HepG2 (cell line): ENCODE measurements around the gene DHRS1. TPM values are rescaled to one million over a fixed set of nuclear protein-coding genes. Genes with fewer than 3 reads are reported as not detected.

ENCODE experiments used
- ATF7-NPFF ChIP-seq: sonication (generic); formaldehyde crosslinking; IDR thresholded peaks from 2 replicates; pipeline ENCODE4 v1.8.1; 2023; ENCODE audit warnings: mild to moderate bottlenecking, low read depth, missing genetic modification reagents, moderate library complexity
- BCL3 ChIP-seq: sonication (generic); formaldehyde crosslinking; IDR thresholded peaks from 2 replicates; pipeline ENCODE4 v1.5.1; 2020; ENCODE audit warnings: mild to moderate bottlenecking, missing genetic modification reagents, moderate library complexity
- BCL6 ChIP-seq: IDR thresholded peaks from 2 replicates; pipeline ENCODE4 v1.6.1; 2016; ENCODE audit warnings: missing genetic modification reagents, missing compliant biosample characterization
- EED ChIP-seq: sonication (generic); formaldehyde crosslinking; IDR thresholded peaks from 2 replicates; pipeline ENCODE4 v1.5.0; 2020; ENCODE audit warnings: mild to moderate bottlenecking, missing genetic modification reagents
- FUBP1 ChIP-seq: sonication (generic); formaldehyde crosslinking; IDR thresholded peaks from 2 replicates; pipeline ENCODE4 v1.5.1; 2020; ENCODE audit warnings: missing genetic modification reagents, mild to moderate bottlenecking, borderline replicate concordance
- HNRNPLL ChIP-seq: fragments of 200-400 bp; formaldehyde crosslinking; IDR thresholded peaks from 2 replicates; pipeline ENCODE4 v1.6.1; 2017; ENCODE audit warnings: mild to moderate bottlenecking, low read depth, low read length; ENCODE audit not compliant: poor library complexity, severe bottlenecking
- HOXA7 ChIP-seq: sonication (generic); formaldehyde crosslinking; IDR thresholded peaks from 2 replicates; pipeline ENCODE4 v1.8.1; 2022; ENCODE audit warnings: mild to moderate bottlenecking, missing genetic modification reagents, moderate library complexity
- KDM6A ChIP-seq: IDR thresholded peaks from 2 replicates; pipeline ENCODE4 v1.6.1; 2016; ENCODE audit warnings: low read depth
- NFE2L2 ChIP-seq: fragments of 150-350 bp; IDR thresholded peaks from 2 replicates; pipeline ENCODE4 v1.6.1; 2014; ENCODE audit warnings: low read length
- PHF8 ChIP-seq: sonication (generic); formaldehyde crosslinking; IDR thresholded peaks from 2 replicates; pipeline ENCODE4 v1.5.0; 2020; ENCODE audit warnings: missing genetic modification reagents
- RBM22 ChIP-seq: fragments of 200-400 bp; formaldehyde crosslinking; optimal IDR thresholded peaks from 2 replicates; pipeline ENCODE3; 2017; ENCODE audit warnings: mild to moderate bottlenecking, low read length, moderate library complexity
- SIX1 ChIP-seq: sonication (generic); formaldehyde crosslinking; IDR thresholded peaks from 2 replicates; pipeline ENCODE4 v1.4.0; 2020; ENCODE audit warnings: missing genetic modification reagents, borderline replicate concordance
- SSRP1 ChIP-seq: IDR thresholded peaks from 2 replicates; pipeline ENCODE4 v1.6.1; 2016; ENCODE audit warnings: control low read depth
- TGIF2 ChIP-seq: IDR thresholded peaks from 2 replicates; pipeline ENCODE4 v1.6.1; 2016; ENCODE audit warnings: control low read depth, missing compliant biosample characterization
- ZMYM4 ChIP-seq: sonication (generic); formaldehyde crosslinking; IDR thresholded peaks from 2 replicates; pipeline ENCODE4 v1.8.1; 2023; ENCODE audit warnings: mild to moderate bottlenecking, missing genetic modification reagents
- ZNF180 ChIP-seq: sonication (generic); formaldehyde crosslinking; IDR thresholded peaks from 2 replicates; pipeline ENCODE4 v1.4.0; 2020; ENCODE audit warnings: low read depth, missing genetic modification reagents, borderline replicate concordance
- ZNF232 ChIP-seq: sonication (generic); formaldehyde crosslinking; IDR thresholded peaks from 2 replicates; pipeline ENCODE4 v1.4.0; 2020; ENCODE audit warnings: missing genetic modification reagents, borderline replicate concordance
- ZNF441 ChIP-seq: sonication (generic); formaldehyde crosslinking; IDR thresholded peaks from 2 replicates; pipeline ENCODE4 v1.7.0; 2021; ENCODE audit warnings: missing genetic modification reagents, borderline replicate concordance
- ZNF558 ChIP-seq: sonication (generic); formaldehyde crosslinking; IDR thresholded peaks from 2 replicates; pipeline ENCODE4 v1.9.0; 2022; ENCODE audit warnings: mild to moderate bottlenecking, missing genetic modification reagents, borderline replicate concordance
- ZNF605 ChIP-seq: sonication (generic); formaldehyde crosslinking; IDR thresholded peaks from 2 replicates; pipeline ENCODE4 v1.8.0; 2022; ENCODE audit warnings: mild to moderate bottlenecking, missing genetic modification reagents
- polyA plus RNA-seq, 8 experiments: library from polyadenylated mRNA; depleted of rRNA in 3 of 8; stranded (reverse) in 7 of 8; unstranded in 1 of 8; fragments of >200 nt; fragmentation: Illumina TruSeq in 4 of 8; extraction: Trizol in 4 of 8; gene quantifications; 2 replicates each; pipeline versions ENCODE4 v1.2.1 to v1.2.3, GENCODE V29; 2011 to 2016; ENCODE audit warnings: low read depth in 4 of 8, missing spikeins in 1 of 8, mixed read lengths in 1 of 8; ENCODE audit not compliant: insufficient read depth in 1 of 8
- total RNA-seq, 5 experiments: library from RNA; depleted of rRNA; stranded (reverse); fragments of >200 nt; fragmentation: Illumina TruSeq; extraction: Trizol; gene quantifications; 2 replicates each; pipeline ENCODE4 v1.2.3, GENCODE V29; 2016; ENCODE audit warnings: low read depth in 1 of 5
- TF ChIP-seq, protein P1 (sequence below): IDR thresholded peaks from 2 replicates; pipeline ENCODE4 v1.6.1; 2018; ENCODE audit warnings: missing genetic modification reagents
- TF ChIP-seq, protein P2 (sequence below): sonication (generic); formaldehyde crosslinking; IDR thresholded peaks from 2 replicates; pipeline ENCODE4 v1.4.0; 2020; ENCODE audit warnings: missing genetic modification reagents
- TF ChIP-seq, protein P3 (sequence below): sonication (generic); formaldehyde crosslinking; IDR thresholded peaks from 2 replicates; pipeline ENCODE4 v1.4.0; 2020; ENCODE audit warnings: missing genetic modification reagents; ENCODE audit errors: not compliant biosample characterization
- TF ChIP-seq, protein P4 (sequence below): sonication (generic); formaldehyde crosslinking; IDR thresholded peaks from 2 replicates; pipeline ENCODE4 v1.5.0; 2020; ENCODE audit warnings: missing genetic modification reagents

Gene DHRS1
- total and polyA plus RNA-seq, 2 of the 13 experiments (the other 11 are each of a cell fraction or from before 2014, with no cell fraction given) = 49.8 to 60.8 TPM

DNA sequence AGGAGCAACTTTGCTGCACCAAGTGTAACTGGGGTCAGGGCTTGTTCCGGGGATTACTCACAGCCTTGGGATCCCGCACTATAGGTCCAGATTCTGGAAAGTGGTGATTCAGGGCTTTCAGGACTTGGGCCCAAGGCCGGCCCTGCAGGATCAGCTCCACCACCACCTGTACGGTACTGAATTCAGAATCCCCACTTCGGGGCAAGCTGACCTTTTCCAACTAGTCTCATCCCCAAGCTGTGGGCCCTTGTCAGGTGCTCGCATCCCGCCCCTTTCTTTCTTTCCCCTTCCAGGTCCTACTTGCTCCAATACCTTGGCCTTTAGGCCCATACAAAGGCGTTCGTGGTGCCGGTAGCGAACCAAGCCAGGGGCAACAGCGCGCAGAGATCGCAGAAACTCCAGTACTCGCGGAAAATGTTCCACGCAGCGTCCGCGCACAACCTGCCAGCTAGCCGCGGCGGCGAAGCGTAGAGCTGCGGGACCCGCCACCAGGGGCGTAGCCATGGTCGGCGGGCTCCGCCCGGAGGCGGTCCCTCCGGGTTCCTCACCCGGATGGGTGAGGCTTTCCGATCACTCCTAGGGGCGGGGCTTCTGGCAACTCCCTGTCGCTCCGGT lies 57.6 kb downstream of the DHRS1 start (continued):
- TF ChIP-seq SSRP1 (CRISPR knock-in tag) (no peak), ATF7-NPFF (CRISPR knock-in tag) (no peak; the same call in 1 of the 2 replicates), BCL3 (no peak; the same call in 1 of the 2 replicates), ZNF180 (no peak; the same call in none of the 2 replicates), BCL6 (CRISPR knock-in tag) (peak; percentile 53; the same call in 1 of the 2 replicates), FUBP1 (CRISPR knock-in tag) (peak; percentile 13; the same call in 1 of the 2 replicates), EED (CRISPR knock-in tag) (peak; percentile 47; the same call in 1 of the 2 replicates), ZMYM4 (CRISPR knock-in tag) (no peak; the same call in 1 of the 2 replicates), PHF8 (CRISPR knock-in tag) (peak; percentile 86; the same call in 1 of the 2 replicates), ZNF558 (CRISPR knock-in tag) (peak; percentile 13; the same call in 1 of the 2 replicates), HNRNPLL (peak; percentile 91), RBM22 (peak; percentile 62), HOXA7 (CRISPR knock-in tag) (no peak), KDM6A (CRISPR knock-in tag) (no peak; the same call in 1 of the 2 replicates), TGIF2 (CRISPR knock-in tag) (no peak), ZNF605 (CRISPR knock-in tag) (no peak), NFE2L2 (no peak), ZNF232 (no peak), ZNF441 (CRISPR knock-in tag) (no peak), SIX1 (no peak)
- TF ChIP-seq, protein P1, sequence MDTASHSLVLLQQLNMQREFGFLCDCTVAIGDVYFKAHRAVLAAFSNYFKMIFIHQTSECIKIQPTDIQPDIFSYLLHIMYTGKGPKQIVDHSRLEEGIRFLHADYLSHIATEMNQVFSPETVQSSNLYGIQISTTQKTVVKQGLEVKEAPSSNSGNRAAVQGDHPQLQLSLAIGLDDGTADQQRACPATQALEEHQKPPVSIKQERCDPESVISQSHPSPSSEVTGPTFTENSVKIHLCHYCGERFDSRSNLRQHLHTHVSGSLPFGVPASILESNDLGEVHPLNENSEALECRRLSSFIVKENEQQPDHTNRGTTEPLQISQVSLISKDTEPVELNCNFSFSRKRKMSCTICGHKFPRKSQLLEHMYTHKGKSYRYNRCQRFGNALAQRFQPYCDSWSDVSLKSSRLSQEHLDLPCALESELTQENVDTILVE (CRISPR knock-in tag) = no peak
- TF ChIP-seq, protein P2, sequence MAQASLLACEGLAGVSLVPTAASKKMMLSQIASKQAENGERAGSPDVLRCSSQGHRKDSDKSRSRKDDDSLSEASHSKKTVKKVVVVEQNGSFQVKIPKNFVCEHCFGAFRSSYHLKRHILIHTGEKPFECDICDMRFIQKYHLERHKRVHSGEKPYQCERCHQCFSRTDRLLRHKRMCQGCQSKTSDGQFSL = no peak
- TF ChIP-seq, protein P3, sequence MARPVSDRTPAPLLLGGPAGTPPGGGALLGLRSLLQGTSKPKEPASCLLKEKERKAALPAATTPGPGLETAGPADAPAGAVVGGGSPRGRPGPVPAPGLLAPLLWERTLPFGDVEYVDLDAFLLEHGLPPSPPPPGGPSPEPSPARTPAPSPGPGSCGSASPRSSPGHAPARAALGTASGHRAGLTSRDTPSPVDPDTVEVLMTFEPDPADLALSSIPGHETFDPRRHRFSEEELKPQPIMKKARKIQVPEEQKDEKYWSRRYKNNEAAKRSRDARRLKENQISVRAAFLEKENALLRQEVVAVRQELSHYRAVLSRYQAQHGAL = no peak
- TF ChIP-seq, protein P4, sequence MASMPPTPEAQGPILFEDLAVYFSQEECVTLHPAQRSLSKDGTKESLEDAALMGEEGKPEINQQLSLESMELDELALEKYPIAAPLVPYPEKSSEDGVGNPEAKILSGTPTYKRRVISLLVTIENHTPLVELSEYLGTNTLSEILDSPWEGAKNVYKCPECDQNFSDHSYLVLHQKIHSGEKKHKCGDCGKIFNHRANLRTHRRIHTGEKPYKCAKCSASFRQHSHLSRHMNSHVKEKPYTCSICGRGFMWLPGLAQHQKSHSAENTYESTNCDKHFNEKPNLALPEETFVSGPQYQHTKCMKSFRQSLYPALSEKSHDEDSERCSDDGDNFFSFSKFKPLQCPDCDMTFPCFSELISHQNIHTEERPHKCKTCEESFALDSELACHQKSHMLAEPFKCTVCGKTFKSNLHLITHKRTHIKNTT (CRISPR knock-in tag) = 0 out of 2 replicates have a peak, but pooled peaks have one; percentile 18
